ENCODE data around the gene FANCC. TPM values are rescaled to one million over a fixed set of nuclear protein-coding genes. Genes with fewer than 3 reads are reported as not detected.

The FANCC gene
- total and polyA plus RNA-seq, 2 experiments from 2014 or later = 13.1 to 15.6 TPM

DNA sequence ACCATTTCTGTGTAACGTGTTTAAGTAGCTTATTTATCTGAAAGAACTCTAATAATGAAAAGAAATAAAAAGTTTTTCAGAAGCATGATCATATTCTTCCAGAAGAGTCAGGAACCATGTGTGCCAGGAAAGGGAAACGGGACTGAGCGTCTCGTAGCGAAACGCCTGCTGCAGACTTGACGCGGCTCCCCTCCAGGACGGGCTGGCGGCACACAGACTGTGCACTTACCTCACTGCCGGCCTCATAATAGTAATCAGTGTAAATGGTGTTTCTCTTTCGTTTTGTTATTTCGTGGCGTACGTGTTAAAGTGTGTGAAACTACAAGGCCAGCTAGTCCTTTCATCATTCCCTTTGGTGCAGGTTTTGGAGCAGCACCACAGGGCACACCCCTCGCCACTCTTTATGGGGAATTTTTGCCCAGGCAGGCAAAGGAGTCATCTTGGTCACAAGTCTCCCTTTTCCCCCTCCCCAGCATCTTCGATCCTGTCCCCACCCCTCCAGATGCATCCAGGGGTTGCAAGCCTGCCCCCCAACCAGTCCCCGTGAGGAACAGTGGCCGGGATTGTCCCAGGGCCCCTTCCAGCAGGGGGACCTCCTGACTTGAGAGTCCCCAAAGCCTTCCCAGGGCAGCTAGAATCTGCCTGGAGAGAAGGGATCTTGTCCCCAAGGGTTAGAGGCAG is 233.1 kb downstream of the FANCC start:
- Histone ChIP-seq H3K9me2 (replicated peaks; ENCODE audit: insufficient read depth) (no peaks in the 10 kb centered on the region), H3K27ac (no peak overlapping the region), H3K4me1 (ENCODE audit: insufficient read depth) (peaks cover 3% of the 10 kb centered on the region), H3K4me2 (no peak overlapping the region), H4K20me1 (ENCODE audit: insufficient read depth, poor library complexity, severe bottlenecking) (peaks cover 25% of the 10 kb centered on the region), H3K79me2 (peaks cover 97% of the 10 kb centered on the region), H2AFZ (no peak overlapping the region), H3K4me3 (no peak overlapping the region), H3K36me3 (replicated peaks; ENCODE audit: insufficient read depth, low read depth) (peaks cover 3% of the 10 kb centered on the region), H3K9me3 (ENCODE audit: low read depth) (no peaks in the 10 kb centered on the region), H3K27me3 (no peaks in the 10 kb centered on the region)
- WGBS (ENCODE audit: low lambda C conversion rate, missing lambda C conversion rate) = 94% methylated on average over 19 of the region's 19 CpGs
- no peak for DNase-seq (ENCODE audit: low spot score)
- TF ChIP-seq EZH2phosphoT487 (IDR thresholded peaks at IDR 0.05; ENCODE audit: low read depth, severe bottlenecking, unreplicated experiment) (no peak), EZH2 (IDR thresholded peaks at IDR 0.05; ENCODE audit: borderline replicate concordance) (no peak)
- TF ChIP-seq, protein P1, sequence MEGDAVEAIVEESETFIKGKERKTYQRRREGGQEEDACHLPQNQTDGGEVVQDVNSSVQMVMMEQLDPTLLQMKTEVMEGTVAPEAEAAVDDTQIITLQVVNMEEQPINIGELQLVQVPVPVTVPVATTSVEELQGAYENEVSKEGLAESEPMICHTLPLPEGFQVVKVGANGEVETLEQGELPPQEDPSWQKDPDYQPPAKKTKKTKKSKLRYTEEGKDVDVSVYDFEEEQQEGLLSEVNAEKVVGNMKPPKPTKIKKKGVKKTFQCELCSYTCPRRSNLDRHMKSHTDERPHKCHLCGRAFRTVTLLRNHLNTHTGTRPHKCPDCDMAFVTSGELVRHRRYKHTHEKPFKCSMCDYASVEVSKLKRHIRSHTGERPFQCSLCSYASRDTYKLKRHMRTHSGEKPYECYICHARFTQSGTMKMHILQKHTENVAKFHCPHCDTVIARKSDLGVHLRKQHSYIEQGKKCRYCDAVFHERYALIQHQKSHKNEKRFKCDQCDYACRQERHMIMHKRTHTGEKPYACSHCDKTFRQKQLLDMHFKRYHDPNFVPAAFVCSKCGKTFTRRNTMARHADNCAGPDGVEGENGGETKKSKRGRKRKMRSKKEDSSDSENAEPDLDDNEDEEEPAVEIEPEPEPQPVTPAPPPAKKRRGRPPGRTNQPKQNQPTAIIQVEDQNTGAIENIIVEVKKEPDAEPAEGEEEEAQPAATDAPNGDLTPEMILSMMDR (IDR thresholded peaks at IDR 0.05; ENCODE audit: poor library complexity) = no peak

DNA sequence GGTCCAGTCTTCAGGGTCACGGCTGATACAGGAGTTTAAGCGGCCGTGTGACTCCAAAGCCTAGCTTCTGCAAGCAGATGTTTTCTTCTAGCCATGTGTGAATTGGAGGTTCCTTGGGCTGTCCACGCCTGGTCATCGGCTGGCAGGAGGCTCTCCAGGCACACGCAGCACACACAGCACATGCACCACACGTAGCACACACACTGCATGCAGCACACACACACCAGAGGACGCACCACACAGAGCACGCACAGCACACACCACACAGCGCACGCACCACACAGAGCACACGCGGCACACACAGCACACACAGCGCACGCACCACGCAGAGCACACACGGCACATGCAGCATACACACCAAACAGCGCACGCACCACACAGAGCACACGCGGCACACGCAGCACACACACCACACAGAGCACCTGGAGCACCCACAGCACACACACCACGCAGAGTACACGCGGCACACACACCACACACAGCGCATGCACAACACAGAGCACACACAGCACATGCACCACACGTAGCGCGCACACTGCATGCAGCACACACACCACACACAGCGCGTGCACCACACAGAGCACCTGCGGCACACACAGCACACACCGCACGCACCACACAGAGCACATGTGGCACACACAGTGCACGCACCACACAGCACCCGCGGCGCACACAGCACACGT is 234.3 kb downstream of the FANCC start:
- 94% methylated on average over 39 of the region's 39 CpGs for WGBS (ENCODE audit: low lambda C conversion rate, missing lambda C conversion rate)

DNA sequence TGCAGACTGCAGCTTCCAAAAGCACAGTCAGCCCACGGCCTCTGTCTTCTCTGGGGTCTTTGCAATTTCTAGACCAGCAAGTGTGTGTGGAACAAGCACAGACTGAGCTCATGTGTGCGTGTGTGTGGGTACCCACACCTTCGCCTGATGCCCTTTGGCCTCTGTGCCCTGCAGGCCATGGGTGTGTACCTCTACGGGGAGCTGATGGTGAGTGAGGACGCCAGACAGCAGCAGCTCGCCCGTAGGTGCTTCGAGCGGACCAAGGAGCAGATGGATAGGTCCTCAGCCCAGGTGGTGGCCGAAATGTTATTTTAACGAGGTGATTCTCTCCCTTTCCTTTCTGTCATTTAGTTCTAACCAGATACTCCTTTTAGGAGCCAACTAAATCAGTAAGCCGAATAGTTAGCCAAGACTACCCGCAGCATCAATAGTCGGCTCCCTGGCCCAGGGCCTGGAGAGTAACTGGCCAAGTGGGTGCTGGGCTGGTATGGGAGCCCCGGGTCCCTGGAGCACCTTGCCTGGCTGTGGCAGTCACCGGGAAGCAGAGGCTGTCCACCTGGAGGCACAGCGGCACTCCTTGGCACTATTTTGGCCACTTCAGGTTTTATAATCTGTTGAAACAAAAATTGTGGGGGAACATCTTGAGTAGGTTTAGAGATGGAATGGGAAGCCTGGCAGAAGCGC is 235.0 kb downstream of the FANCC start:
- WGBS (ENCODE audit: low lambda C conversion rate, missing lambda C conversion rate) = 97% methylated on average over 18 of the region's 18 CpGs
- DNase-seq (ENCODE audit: low spot score) = no peak
- Histone ChIP-seq H3K4me2 (no peak overlapping the region), H3K4me3 (no peak overlapping the region), H3K9me2 (replicated peaks; ENCODE audit: insufficient read depth) (no peaks in the 10 kb centered on the region), H4K20me1 (ENCODE audit: insufficient read depth, poor library complexity, severe bottlenecking) (peaks cover 41% of the 10 kb centered on the region), H2AFZ (no peak overlapping the region), H3K79me2 (peaks cover 99% of the 10 kb centered on the region), H3K4me1 (ENCODE audit: insufficient read depth) (peaks cover 22% of the 10 kb centered on the region), H3K27me3 (no peaks in the 10 kb centered on the region), H3K27ac (no peak overlapping the region), H3K9me3 (ENCODE audit: low read depth) (no peaks in the 10 kb centered on the region), H3K36me3 (replicated peaks; ENCODE audit: insufficient read depth, low read depth) (peaks cover 3% of the 10 kb centered on the region)
- TF ChIP-seq EZH2 (IDR thresholded peaks at IDR 0.05; ENCODE audit: borderline replicate concordance) (no peak), EZH2phosphoT487 (IDR thresholded peaks at IDR 0.05; ENCODE audit: low read depth, severe bottlenecking, unreplicated experiment) (no peak)

More for the DNA sequence above, 234.3 kb downstream of the FANCC start:
- no peak for DNase-seq (ENCODE audit: low spot score)
- Histone ChIP-seq H2AFZ (no peak overlapping the region), H4K20me1 (ENCODE audit: insufficient read depth, poor library complexity, severe bottlenecking) (peaks cover 35% of the 10 kb centered on the region), H3K4me3 (no peak overlapping the region), H3K79me2 (peaks cover 98% of the 10 kb centered on the region), H3K27ac (no peak overlapping the region), H3K27me3 (no peaks in the 10 kb centered on the region), H3K9me2 (replicated peaks; ENCODE audit: insufficient read depth) (no peaks in the 10 kb centered on the region), H3K4me1 (ENCODE audit: insufficient read depth) (peaks cover 15% of the 10 kb centered on the region), H3K36me3 (replicated peaks; ENCODE audit: insufficient read depth, low read depth) (peaks cover 3% of the 10 kb centered on the region), H3K9me3 (ENCODE audit: low read depth) (no peaks in the 10 kb centered on the region), H3K4me2 (no peak overlapping the region)
- no peak for TF ChIP-seq EZH2phosphoT487 (IDR thresholded peaks at IDR 0.05; ENCODE audit: low read depth, severe bottlenecking, unreplicated experiment)
- TF ChIP-seq EZH2 (IDR thresholded peaks at IDR 0.05; ENCODE audit: borderline replicate concordance) = no peak
- TF ChIP-seq, protein P1 (IDR thresholded peaks at IDR 0.05; ENCODE audit: poor library complexity) = no peak
